NCI-H2196 (cell line): Measurements from ENCODE around the gene CSNK1G1.
A peak's percentile ranks its signal among the peaks of the same experiment; 100 is the strongest.
"Not testable (repeated sequence)": the region's sequence is repeated elsewhere in the genome, so short reads cannot be mapped to it uniquely, and the experiment has no call there.

ENCODE experiments used
- DNase-seq: peaks from one replicate; lab custom pipeline; 2025; ENCODE audit not compliant: unreplicated experiment; lab: John Stamatoyannopoulos, UW

Gene CSNK1G1

GRCh38 chr15:64137226-64137833 is 218.6 kb downstream of the CSNK1G1 start:
- DNase-seq, result no peak

GRCh38 chr15:64136347-64136746 is 219.6 kb downstream of the CSNK1G1 start:
- no peak for DNase-seq

GRCh38 chr15:64134345-64134829 is 221.6 kb downstream of the CSNK1G1 start:
- DNase-seq, result peak; percentile 78

- DNase-seq, result no peak
Measured at GRCh38 chr15:64133623-64134344, 222.2 kb downstream of the CSNK1G1 start.

GRCh38 chr15:64132217-64132616 is 223.8 kb downstream of the CSNK1G1 start:
- no peak for DNase-seq

- DNase-seq, result no peak
Measured at GRCh38 chr15:64131547-64131946, 224.4 kb downstream of the CSNK1G1 start.

- no peak for DNase-seq
Measured at GRCh38 chr15:64130159-64130558, 225.8 kb downstream of the CSNK1G1 start.

- DNase-seq, result no peak
Measured at GRCh38 chr15:64127521-64128270, 228.3 kb downstream of the CSNK1G1 start.

GRCh38 chr15:64125978-64126377 is 230.0 kb downstream of the CSNK1G1 start:
- no peak for DNase-seq

GRCh38 chr15:64122936-64123351 is 233.0 kb downstream of the CSNK1G1 start:
- no peak for DNase-seq

GRCh38 chr15:64122444-64122843 is 233.5 kb downstream of the CSNK1G1 start:
- no peak for DNase-seq

GRCh38 chr15:64121614-64122013 is 234.4 kb downstream of the CSNK1G1 start:
- DNase-seq, result no peak

GRCh38 chr15:64120322-64120721 is 235.7 kb downstream of the CSNK1G1 start:
- DNase-seq, result not testable (repeated sequence)

- DNase-seq, result no peak
Measured at GRCh38 chr15:64117759-64118487, 238.1 kb downstream of the CSNK1G1 start.
